ENCODE data around the gene PAPSS2. TPM values are rescaled to one million over a fixed set of nuclear protein-coding genes. Genes with fewer than 3 reads are reported as not detected.
A peak's percentile ranks its signal among the peaks of the same experiment; 100 is the strongest.
"Not testable (repeated sequence)": the region's sequence is repeated elsewhere in the genome, so short reads cannot be mapped to it uniquely, and the experiment has no call there.

PAPSS2 gene
- 47.0 and 58.0 TPM in 2 replicates for total RNA-seq
- polyA plus RNA-seq, result 38.3 and 39.5 TPM in 2 replicates

- H3K36me3 ChIP-seq (replicated peaks; ENCODE audit: insufficient read depth, low read depth), result no peaks in the 10 kb centered on the region
- peaks cover 39% of the 10 kb centered on the region for H3K79me2 ChIP-seq
- peaks cover 7% of the 10 kb centered on the region for H3K4me1 ChIP-seq (ENCODE audit: insufficient read depth)
- peak within 1 kb of the TSS; percentile 82 for H2AFZ ChIP-seq
- no peaks in the 10 kb centered on the region for H4K20me1 ChIP-seq (ENCODE audit: insufficient read depth, poor library complexity, severe bottlenecking)
- peak within 1 kb of the TSS; percentile 90 for H3K4me2 ChIP-seq
- H3K4me3 ChIP-seq, result peak within 1 kb of the TSS; percentile 79
- no peaks in the 10 kb centered on the region for H3K9me3 ChIP-seq (ENCODE audit: low read depth)
- WGBS (ENCODE audit: low lambda C conversion rate, missing lambda C conversion rate), result under 1% methylated on average over 71 of the region's 82 CpGs
- no peaks in the 10 kb centered on the region for H3K9me2 ChIP-seq (replicated peaks; ENCODE audit: insufficient read depth)
- no peaks in the 10 kb centered on the region for H3K27me3 ChIP-seq
- DNase-seq (ENCODE audit: low spot score), result peak; percentile 72
- H3K27ac ChIP-seq, result peak within 1 kb of the TSS; percentile 89
- peak; percentile 34 for TF ChIP-seq CTCF (IDR thresholded peaks at IDR 0.05; ENCODE audit: poor library complexity)
- no peak for TF ChIP-seq EZH2 (IDR thresholded peaks at IDR 0.05; ENCODE audit: borderline replicate concordance)
Observed at GRCh38 chr10:87659571-87660483, at the start of gene PAPSS2. Gene PAPSS2 (plus strand): TSS chr10:87659878. CDS start chr10:87659982, 104 bp downstream.

GRCh38 chr10:87611341-87611740, 48.3 kb upstream of the PAPSS2 start:
- H3K27ac ChIP-seq; H3K79me2 ChIP-seq; H3K36me3 ChIP-seq (replicated peaks; ENCODE audit: insufficient read depth, low read depth); H3K9me2 ChIP-seq (replicated peaks; ENCODE audit: insufficient read depth); H3K4me3 ChIP-seq; H3K27me3 ChIP-seq; DNase-seq (ENCODE audit: low spot score); H4K20me1 ChIP-seq (ENCODE audit: insufficient read depth, poor library complexity, severe bottlenecking); H3K4me1 ChIP-seq (ENCODE audit: insufficient read depth); H3K9me3 ChIP-seq (ENCODE audit: low read depth); H2AFZ ChIP-seq; H3K4me2 ChIP-seq: not testable (repeated sequence)
- 98% methylated on average over 2 of the region's 2 CpGs for WGBS (ENCODE audit: low lambda C conversion rate, missing lambda C conversion rate)

- Histone ChIP-seq H3K27ac (peak overlapping the region; percentile 33), H3K36me3 (replicated peaks; ENCODE audit: insufficient read depth, low read depth) (no peaks in the 10 kb centered on the region), H3K4me1 (ENCODE audit: insufficient read depth) (no peaks in the 10 kb centered on the region), H2AFZ (no peak overlapping the region), H3K9me2 (replicated peaks; ENCODE audit: insufficient read depth) (no peaks in the 10 kb centered on the region), H3K4me3 (no peak overlapping the region), H4K20me1 (ENCODE audit: insufficient read depth, poor library complexity, severe bottlenecking) (no peaks in the 10 kb centered on the region), H3K4me2 (no peak overlapping the region), H3K79me2 (no peaks in the 10 kb centered on the region), H3K27me3 (no peaks in the 10 kb centered on the region), H3K9me3 (ENCODE audit: low read depth) (no peaks in the 10 kb centered on the region)
- no peak for DNase-seq (ENCODE audit: low spot score)
- 87% methylated on average over 2 of the region's 2 CpGs for WGBS (ENCODE audit: low lambda C conversion rate, missing lambda C conversion rate)
- no peak for TF ChIP-seq EZH2 (IDR thresholded peaks at IDR 0.05; ENCODE audit: borderline replicate concordance)
- TF ChIP-seq CTCF (IDR thresholded peaks at IDR 0.05; ENCODE audit: poor library complexity), result no peak
- TF ChIP-seq EZH2phosphoT487 (IDR thresholded peaks at IDR 0.05; ENCODE audit: low read depth, severe bottlenecking, unreplicated experiment), result no peak
Observed at GRCh38 chr10:87612115-87612514, 47.6 kb upstream of the PAPSS2 start.

GRCh38 chr10:87613751-87614150, 45.9 kb upstream of the PAPSS2 start:
- Histone ChIP-seq H3K4me1 (ENCODE audit: insufficient read depth) (no peaks in the 10 kb centered on the region), H3K27ac (no peak overlapping the region), H3K4me3 (no peak overlapping the region), H3K79me2 (no peaks in the 10 kb centered on the region), H3K27me3 (no peaks in the 10 kb centered on the region), H3K4me2 (no peak overlapping the region), H4K20me1 (ENCODE audit: insufficient read depth, poor library complexity, severe bottlenecking) (no peaks in the 10 kb centered on the region), H2AFZ (no peak overlapping the region), H3K9me3 (ENCODE audit: low read depth) (no peaks in the 10 kb centered on the region), H3K36me3 (replicated peaks; ENCODE audit: insufficient read depth, low read depth) (no peaks in the 10 kb centered on the region), H3K9me2 (replicated peaks; ENCODE audit: insufficient read depth) (no peaks in the 10 kb centered on the region)
- DNase-seq (ENCODE audit: low spot score), result no peak
- TF ChIP-seq EZH2phosphoT487 (IDR thresholded peaks at IDR 0.05; ENCODE audit: low read depth, severe bottlenecking, unreplicated experiment), result no peak
- no peak for TF ChIP-seq EZH2 (IDR thresholded peaks at IDR 0.05; ENCODE audit: borderline replicate concordance)
- TF ChIP-seq CTCF (IDR thresholded peaks at IDR 0.05; ENCODE audit: poor library complexity), result no peak
- WGBS (ENCODE audit: low lambda C conversion rate, missing lambda C conversion rate), result 86% methylated on average over 2 of the region's 2 CpGs
